ENCODE data around the gene ARL3.
"Not testable (repeated sequence)": the region's sequence is repeated elsewhere in the genome, so short reads cannot be mapped to it uniquely, and the experiment has no call there.

Gene ARL3, protein sequence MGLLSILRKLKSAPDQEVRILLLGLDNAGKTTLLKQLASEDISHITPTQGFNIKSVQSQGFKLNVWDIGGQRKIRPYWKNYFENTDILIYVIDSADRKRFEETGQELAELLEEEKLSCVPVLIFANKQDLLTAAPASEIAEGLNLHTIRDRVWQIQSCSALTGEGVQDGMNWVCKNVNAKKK

DNA sequence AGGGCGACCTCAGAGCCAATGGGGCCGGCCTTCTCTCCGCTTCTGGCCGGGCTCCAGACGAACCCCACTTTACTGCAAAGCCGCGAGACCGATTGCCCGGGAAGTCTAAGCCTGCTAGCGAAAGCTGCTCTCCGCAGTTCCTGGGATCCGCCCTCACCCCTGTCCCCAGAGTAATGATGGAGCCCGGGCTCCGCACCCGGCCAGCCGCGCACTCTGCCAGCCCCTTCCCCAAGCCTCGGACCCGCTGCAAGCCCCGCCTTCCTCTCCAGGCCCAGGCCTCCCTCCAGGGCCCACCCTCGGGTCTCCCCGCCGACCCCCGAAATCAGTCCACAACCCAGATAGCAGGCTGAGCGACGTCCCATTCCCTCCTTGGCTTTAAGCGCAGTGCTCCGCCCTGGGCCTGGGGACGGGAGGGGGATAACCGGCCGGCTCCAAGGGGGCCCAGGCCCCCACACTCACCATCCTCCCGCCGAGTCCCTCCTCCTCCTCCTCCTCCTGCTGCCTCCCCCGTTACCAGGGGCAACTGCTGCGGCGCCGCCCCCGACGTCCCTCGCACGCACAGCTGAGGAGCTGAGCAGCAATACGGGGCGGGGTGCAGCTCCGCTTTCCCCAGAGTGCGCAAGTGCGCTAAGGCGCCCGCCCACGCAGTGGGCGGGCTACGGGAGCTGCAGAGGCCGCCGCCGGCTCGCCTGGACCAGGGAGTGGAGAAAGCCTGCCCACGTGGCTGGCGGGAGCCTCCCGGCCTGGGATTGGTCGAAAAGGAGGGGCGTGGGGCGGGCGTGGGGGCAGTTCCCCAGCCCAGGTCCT lies at the start of gene ARL3:
TSS of gene ARL3 (minus strand) at position 584 of the 807 bp plus-strand sequence. CDS start at position 462, 122 bp downstream.
- peak; percentile 95 to 97 for DNase-seq (ENCODE audit: low read depth in 2 of 2)

DNA sequence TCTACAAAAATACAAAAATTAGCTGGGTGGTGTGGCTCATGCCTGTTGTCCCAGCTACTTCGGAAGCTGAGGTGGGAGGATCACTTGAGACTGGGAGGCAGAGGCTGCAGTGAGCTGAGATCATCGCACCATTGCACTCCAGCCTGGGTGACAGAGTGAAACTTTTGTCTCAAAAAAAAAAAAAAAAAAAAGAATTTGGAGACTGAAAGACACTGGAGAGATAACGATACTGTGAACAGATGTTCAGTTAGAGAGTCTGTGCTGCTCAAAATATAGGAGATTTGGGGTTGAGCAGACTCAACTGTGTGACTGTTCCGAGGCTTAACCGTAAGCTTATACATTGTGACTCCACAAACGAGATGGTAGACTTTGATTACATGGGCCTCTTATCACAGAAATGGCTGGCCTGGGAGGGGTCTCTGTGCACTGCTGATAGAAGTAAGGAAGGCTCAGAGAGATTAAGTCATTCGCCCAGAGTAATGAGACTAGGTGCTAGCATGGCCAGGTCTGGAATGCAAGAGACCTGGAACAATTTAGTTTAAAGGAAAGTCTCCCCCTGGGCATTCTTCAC lies 48.9 kb upstream of the ARL3 start:
- DNase-seq (ENCODE audit: low read depth in 2 of 2), result no peak

DNA sequence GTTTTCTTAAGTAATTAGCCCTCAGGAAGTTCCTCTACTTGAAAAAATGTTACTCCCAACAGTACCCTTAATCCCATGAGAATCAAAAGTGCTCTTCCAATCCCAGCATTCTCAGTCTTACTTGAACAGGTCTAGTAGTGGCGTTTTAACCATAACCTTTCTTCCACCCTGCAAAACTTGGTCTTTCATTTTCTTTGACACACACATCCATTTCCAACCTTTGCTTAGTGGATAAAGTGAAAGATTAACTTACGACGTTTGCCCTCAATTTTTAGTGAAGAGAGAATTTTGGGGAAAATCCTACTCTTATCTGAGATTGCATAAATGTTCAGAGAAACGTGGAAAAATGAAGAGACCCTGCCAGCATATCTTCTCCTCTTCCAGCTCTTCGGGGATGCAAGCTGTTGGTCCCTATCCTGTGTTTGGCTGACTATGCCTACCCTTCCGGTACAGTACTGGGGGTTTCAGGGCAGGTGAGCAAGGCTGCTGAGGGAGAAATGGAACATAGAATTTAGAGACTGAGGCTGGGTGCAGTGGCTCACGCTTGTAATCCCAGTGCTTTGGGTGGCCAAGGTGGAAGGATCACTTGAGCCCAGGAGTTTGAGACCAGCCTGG lies 48.3 kb upstream of the ARL3 start:
- DNase-seq (ENCODE audit: low read depth in 2 of 2), result no peak

DNA sequence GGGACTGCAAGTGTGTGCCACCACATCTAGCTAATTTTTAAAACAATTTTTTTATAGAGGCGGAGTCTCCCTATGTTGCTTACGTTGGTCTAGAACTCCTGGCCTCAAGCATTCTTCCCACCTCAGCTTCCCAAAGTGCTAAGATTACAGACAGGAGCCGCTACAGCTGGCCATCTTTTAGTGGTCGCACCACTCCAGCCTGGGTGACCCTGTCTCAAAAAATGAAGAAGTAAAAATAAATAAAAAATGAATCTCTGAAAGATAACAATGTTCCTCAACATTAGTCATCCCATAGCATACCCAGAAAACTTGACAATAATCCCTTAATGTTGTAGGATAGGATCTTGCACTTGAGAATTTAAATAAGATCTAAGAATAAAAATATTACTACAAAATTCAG lies 47.8 kb upstream of the ARL3 start:
- DNase-seq (ENCODE audit: low read depth in 2 of 2), result no peak

DNA sequence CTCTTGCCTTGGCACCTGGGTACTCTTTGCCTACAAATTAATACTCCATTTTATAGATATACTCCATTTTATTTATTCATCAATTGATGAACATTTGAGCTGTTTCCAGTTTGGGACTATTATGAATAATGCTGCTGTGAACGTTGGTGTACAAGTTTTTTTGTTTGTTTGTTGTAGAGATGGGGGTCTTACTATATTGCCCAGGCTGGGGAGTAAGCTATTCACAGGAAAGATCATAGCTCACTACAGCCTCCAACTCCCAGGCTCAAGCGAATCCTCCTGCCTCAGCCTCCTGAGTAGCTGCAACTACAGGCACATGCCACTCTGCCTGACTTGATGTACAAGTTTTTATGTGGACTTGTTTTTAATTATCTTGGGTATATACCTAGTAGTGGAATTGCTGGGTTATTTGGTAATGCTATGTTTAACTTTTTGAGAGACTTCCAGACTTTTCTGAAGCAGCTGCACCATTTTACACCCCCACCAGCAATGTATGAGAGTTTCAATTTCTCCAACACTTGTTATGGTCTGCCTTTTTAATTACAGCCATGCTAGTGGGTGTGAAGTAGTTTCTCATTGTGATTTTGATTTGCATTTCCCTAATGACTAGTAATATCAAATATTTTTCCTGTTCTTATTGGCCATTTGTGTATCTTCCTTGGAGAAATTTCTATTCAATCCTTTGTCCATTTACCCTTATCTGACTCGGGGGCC lies 45.5 kb upstream of the ARL3 start:
- no peak for DNase-seq (ENCODE audit: low read depth in 2 of 2)

DNA sequence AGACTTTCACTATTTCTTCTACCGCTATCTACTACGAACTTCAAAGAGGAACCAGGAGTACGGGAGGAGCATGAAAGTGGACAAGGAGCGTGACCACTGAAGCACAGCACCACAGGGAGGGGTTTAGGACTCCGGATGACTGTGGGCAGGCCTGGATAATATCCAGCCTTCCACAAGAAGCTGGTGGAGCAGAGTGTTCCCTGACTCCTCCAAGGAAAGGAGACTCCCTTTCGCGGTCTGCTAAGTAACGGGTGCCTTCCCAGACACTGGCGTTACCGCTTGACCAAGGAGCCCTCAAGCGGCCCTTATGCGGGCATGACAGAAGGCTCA lies 44.7 kb upstream of the ARL3 start:
- not testable (repeated sequence) for DNase-seq (ENCODE audit: low read depth in 2 of 2)

DNA sequence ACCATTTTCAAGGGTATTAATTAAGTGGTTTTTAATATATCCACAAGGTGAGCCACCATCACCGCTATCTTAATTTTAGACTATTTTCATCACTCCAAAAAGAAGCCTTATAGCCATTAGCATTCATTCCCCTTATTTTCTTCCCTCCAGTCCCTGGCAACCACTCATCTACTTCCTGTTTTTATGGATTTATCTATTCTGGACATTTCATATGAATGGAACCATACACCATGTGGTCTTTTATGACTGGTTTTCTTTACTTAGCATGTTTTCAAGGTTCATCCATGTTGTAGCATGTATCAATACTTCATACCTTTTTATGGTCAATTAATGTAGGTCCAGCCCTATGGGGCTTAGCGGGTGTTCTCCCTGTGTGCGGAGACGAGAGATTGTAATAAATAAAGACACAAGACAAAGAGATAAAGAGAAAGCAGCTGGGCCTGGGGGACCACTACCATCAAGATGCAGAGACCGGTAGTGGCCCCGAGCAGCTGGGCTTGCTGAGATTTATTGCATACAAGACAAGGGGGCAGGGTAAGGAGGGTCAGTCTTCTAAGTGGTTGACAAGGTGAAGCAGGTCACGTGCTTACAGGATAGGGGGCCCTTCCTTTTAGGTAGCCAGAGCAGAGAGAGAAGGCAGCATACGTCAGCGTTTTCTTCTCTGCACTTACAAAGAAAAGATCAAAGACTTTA lies 44.2 kb upstream of the ARL3 start:
- no peak for DNase-seq (ENCODE audit: low read depth in 2 of 2)

DNA sequence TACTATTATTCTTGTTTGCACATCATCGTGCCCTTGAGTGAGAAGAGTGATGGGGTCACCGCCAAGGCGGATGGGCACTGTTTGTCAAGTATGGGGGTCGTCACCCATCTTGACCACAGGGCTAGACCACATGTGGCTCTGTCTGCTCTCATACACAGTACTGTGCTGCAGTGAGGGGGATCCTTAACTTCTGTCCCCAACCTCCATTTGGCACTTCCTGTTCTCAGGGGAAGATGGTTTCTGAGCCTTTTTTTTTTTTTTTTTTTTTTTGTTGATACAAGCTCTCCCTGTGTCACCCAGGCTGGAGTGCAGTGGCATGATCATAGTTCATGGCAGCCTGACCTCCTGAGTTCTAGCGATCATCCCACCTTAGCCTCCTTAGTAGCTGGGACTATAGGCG lies 43.1 kb upstream of the ARL3 start:
- DNase-seq (ENCODE audit: low read depth in 2 of 2), result no peak

DNA sequence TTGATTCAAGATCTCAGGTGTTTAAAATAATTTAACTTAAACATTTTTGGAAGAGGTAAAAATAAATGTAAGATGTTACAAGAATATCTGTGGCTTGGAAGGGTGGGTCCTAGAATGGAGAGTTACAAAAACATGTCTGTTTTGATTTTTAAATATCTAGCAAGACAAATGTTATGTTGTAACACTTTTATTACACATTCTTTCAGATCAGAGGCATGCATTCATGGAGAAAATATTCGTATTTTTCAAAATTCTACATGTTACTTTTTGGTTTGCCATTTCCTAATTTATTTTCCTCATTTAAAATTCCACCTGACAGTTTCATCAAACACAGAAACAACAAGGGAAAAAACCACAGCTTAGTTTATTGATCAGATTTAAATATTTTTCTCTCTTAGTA lies 39.5 kb upstream of the ARL3 start:
- no peak for DNase-seq (ENCODE audit: low read depth in 2 of 2)

DNA sequence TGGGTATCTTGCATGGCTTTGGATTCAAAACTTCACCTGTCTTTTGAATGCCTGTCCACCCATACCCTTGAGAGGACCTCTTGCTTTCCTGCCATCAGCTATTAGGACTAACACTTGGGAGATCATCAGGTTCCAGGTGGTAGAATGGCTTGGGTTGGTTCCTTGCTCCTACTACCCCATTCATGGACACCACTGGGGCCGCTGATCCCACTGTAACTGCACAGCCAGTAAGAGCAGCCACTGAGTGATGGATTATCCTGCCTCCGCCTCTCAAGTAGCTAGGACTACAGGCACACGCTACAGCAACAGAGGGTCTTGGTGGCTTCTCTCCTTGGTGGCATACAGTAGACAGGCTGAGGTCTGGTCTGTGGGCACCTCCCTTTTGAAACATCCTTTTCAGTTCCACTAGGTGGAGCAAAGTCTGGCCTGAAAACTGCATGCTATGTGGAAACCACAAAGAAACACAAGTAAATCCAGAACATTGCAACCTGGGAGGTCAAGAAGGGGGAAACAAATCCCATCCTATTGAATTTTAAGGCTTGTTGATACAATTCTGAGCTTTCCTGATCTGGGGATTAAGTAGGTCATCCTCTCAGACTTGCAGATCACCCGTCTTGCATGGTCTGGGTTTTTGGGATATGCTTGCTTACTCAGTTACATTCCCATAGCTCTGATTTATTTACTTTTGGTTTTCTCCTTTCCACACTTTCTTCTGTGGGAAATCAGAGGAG lies 38.9 kb upstream of the ARL3 start:
- DNase-seq (ENCODE audit: low read depth in 2 of 2), result no peak

DNA sequence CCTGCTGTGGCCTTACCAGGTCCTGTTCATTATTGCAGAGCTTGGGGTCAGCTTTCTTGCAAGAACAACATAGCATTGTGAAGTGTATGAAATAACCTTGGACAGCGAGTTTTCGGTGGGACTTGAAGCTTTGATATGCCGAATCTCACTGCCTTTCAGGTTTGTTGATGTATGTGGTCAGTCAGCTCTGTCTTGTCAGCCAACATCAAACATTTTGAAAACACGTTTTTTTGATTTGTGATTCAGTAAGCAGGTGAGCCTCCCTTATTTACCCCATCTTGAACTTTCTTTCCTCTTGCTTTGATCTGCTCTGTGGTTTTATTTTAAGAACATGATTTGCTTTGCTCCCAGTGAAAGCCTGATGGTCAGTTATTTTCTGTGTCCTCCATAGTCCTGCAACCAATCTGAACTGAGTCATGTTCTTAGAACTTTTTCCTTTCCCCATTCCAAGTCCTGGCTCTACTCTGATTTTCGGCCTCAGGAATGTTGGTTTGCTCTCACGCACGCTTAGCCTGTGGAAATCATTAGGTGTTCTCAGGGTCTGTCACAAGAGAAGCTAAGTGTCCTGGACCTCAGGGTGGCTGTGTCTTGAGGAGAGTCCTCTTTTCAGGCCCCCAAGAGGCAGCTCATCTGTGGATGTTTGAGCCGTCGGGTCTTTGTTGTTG lies 38.2 kb upstream of the ARL3 start:
- DNase-seq (ENCODE audit: low read depth in 2 of 2), result no peak

DNA sequence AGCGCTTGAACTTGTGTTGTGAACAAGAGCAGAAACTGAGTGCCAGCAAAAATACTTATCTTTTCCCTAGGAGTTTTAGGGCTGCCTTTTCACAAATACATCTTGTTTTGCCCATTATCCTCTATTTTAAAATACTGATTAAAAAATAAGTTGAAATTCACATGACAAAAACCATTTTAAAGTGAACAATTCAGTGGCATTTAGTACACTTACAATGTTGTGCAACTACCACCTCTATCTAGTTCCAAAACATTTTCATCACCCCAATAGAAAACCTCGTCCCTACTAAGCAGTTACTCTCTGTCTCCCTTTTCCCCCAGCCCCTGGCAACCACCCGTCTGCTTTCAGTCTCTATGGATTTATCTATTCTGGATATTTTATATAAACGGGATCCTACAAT lies 31.0 kb upstream of the ARL3 start:
- no peak for DNase-seq (ENCODE audit: low read depth in 2 of 2)

DNA sequence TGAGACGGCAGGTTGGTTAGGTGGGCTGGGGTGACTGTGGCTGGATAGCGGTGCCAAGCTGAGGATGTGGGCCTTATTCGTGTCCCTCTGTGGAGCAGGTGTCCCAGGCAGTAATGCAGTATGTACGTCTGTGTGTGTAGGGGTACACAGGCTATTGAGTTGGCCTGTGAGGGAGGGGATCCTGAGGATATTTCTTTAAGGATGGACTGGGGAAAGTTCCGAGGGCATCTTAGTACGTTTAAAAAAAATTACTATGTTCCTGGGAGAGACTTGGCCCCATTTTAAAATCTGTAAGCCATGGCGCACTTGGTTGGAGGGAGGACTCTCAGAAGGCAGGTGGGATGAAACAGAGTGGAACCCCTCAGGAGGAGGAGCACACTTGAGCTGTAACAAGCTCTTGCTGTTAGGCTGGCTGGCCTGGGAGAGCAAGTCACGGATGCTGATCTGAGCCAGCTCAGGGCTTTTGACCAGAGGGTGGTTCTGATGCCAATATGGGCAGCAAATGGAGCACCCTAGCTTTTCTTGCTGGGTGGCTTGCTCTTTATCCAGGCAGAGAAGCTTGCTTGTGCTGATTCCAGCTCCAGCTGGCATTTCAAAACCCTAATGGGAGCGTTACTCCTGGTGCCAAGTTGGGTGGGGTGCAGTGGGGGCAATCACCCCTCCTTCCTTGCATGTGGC lies 30.3 kb upstream of the ARL3 start:
- peak in 1 of 2 experiments; percentile 15 for DNase-seq (ENCODE audit: low read depth in 2 of 2)

DNA sequence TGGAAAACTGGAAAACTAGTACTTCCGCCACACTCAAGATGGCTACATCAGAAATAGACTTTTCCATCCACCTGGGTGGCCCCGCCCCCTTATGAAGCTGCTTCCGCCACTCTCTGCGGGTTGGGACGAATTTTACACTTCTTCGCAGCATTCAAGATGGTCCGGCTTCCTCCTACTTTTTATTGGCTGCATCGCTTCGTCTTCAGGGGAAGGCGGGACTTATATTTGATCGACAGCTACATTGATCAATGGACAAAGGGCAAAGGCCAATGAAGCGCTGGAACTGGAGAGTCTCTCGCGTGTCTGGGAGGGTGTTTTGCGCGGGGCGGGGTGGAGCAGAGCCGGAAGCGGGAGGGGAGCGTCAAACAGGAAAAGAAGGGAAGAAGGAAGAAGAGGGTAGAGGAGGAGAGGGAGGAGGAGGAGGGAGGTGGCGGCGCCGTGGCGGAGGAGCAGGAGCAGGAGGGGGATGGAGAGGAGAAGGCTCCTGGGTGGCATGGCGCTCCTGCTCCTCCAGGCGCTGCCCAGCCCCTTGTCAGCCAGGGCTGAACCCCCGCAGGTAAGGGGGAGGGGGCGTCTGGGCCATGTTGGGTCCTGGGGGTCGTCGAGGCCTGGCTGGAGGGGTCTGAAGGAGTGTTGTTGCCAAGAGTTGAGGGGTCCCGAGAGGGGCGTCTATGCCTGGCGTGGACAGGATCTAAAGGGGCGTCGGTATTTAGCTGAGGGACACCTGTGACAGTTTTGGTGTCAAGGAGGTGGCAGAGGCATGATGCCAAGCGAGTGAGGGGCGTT lies 29.6 kb upstream of the ARL3 start, which contains the start of gene WBP1L:
TSS of gene WBP1L (plus strand) at position 361 of the 786 bp plus-strand sequence. CDS start at position 467, 106 bp downstream.
- DNase-seq (ENCODE audit: low read depth in 2 of 2), result peak; percentile 80 to 92

DNA sequence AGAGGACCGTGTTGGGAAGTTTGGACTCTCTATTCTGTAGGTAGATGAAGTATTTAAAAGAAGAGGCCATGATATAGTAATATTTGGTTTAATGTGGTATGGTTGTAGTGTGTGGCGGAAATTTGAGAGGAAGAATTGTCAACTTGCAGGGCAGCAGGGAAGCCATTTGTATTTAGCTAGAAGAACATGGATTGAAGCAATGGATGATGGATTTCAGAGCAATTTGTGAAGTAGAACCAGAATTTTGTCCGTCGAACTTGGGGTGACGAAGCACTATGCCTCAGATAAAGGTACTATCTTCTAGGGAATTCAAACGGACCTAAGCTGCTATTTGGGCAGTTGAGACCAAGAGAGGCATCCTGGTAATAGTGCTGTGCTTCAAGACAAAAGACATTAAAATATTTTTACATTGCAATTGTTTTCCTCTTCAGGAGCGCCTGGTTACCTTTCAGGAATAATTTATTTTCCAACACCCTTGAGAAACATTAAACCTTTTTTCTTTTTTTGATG lies 28.9 kb upstream of the ARL3 start:
- no peak for DNase-seq (ENCODE audit: low read depth in 2 of 2)

DNA sequence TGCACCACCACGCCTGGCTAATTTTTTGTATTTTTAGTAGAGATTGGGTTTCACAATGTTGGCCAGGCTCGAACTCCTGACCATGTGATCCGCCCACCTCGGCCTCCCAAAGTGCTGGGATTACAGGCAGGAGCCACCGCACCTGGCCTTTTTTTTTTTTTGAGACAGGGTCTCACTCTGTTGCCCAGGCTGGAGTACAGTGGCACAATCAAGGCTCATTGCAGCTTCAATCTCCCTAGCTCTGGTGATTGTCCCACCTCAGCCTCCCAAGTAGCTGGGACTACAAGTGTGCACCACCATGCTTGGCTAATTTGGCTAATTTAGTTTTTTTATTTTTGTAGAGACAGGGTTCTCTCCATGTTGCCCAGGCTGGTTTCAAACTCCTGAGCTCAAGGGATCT lies 28.1 kb upstream of the ARL3 start:
- DNase-seq (ENCODE audit: low read depth in 2 of 2), result not testable (repeated sequence)

DNA sequence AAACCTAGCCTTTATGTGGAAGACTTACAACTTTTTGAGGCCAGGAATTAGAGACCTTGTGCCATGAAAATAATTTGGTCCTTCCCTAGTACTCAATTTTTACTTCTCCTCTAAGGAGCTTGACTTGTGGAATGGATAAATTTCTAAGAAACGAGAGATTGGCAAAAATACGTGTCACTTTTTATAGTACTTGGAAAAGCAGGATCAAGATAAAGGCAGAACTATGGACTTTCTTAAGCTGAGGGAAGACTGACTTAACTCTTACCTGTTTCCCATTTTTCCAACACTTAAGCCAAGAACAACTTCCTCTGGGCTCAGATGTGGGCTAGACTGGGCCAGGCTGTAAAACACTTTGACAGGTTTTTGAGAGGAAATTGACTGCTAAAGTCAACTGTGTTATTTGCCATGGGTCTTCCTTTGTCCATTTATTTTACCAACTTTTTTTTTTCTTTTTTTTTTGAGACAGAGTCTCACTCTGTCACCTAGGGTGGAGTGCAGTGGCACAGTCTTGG lies 27.6 kb upstream of the ARL3 start:
- DNase-seq (ENCODE audit: low read depth in 2 of 2), result no peak

DNA sequence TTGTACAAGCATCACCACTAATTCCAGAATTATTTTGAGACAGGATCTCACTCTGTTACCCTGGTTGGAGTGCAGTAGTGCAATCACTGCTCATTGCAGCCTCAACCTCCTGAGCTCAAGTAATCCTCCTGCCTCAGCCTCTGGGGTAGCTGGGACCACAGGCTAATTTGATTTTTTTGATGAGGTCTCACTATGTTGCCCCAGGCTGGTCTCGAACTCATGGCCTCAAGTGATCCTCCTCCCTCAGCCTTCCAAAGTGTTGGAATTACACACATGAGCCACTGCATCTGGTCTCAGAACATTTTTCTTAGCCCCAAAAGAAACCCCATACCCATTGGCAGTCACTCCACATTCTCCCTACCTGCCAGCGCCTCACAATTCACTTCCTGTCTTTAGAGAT lies 26.0 kb upstream of the ARL3 start:
- no peak for DNase-seq (ENCODE audit: low read depth in 2 of 2)
